Measurements from ENCODE around the gene CACNB2. TPM values are rescaled to one million over a fixed set of nuclear protein-coding genes. Genes with fewer than 3 reads are reported as not detected.

The CACNB2 gene
- total RNA-seq, 1 experiment from 2014 or later, result 0.07 TPM

DNA sequence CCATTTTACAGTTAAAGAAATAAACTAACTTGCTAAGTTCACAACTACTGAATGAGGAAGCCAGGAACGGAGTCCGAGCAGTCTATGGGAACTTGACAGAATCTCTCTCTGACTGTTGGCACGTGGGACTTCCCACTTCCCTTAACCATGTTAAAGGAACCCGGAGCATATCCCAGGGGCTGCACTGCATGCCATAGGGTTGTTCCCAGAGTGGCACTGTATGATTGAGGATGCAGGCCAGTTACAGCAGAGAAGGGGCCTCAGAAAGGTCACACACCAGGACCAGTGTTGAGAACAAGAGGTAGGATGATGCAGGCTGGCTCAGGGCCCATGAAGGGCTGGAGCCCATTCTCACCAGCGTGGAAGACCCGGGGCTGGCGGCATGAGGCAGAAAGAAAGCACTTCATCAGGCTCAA, 309.4 kb downstream of the CACNB2 start:
- no peaks in the 10 kb centered on the region for H3K4me1 ChIP-seq (ENCODE audit: insufficient read depth, low read length)
- no peak overlapping the region for H3K4me3 ChIP-seq (ENCODE audit: low read length)
- no peaks in the 10 kb centered on the region for H4K20me1 ChIP-seq (ENCODE audit: low read length)
- CTCF ChIA-PET, result no interaction called here
- H3K9me3 ChIP-seq (ENCODE audit: low read length), result no peaks in the 10 kb centered on the region
- H3K9me2 ChIP-seq (replicated peaks; ENCODE audit: low read length), result no peaks in the 10 kb centered on the region
- BruUV-seq (replicated peaks), result no TSS peak
- DNase-seq (no peak), ATAC-seq (no peak)
- peaks cover 22% of the 10 kb centered on the region for H3K27me3 ChIP-seq (ENCODE audit: low read length)
- H2AFZ ChIP-seq (ENCODE audit: low read length), result no peak overlapping the region
- no peak overlapping the region for H3K4me2 ChIP-seq (ENCODE audit: low read length)
- H3K9ac ChIP-seq (ENCODE audit: low read length), result no peak overlapping the region
- POLR2A ChIA-PET (ENCODE audit: unreplicated experiment), result no interaction called here
- H3K79me2 ChIP-seq (ENCODE audit: low read length), result no peaks in the 10 kb centered on the region
- intact Hi-C loops (cut with micrococcal nuclease), result no loop called here
- H3F3A ChIP-seq (ENCODE audit: low read length, unreplicated experiment), result no peaks in the 10 kb centered on the region
- no peaks in the 10 kb centered on the region for H3K36me3 ChIP-seq (ENCODE audit: low read depth, low read length)
- no peak overlapping the region for H3K27ac ChIP-seq (ENCODE audit: low read length)
- TF ChIP-seq EZH2phosphoT487 (IDR thresholded peaks at IDR 0.05; ENCODE audit: borderline replicate concordance, low read length), result no peak
- no peak for TF ChIP-seq EZH2 (IDR thresholded peaks at IDR 0.05; ENCODE audit: low read length, unreplicated experiment)
- no peak for TF ChIP-seq CTCF (conservative IDR thresholded peaks at IDR 0.05; ENCODE audit: low read depth, low read length)

- ChIA-PET POLR2A (ENCODE audit: unreplicated experiment) (no interaction called here), CTCF (no interaction called here)
- Histone ChIP-seq H3F3A (ENCODE audit: low read length, unreplicated experiment) (no peaks in the 10 kb centered on the region), H3K27ac (ENCODE audit: low read length) (no peak overlapping the region), H2AFZ (ENCODE audit: low read length) (no peak overlapping the region), H3K4me3 (ENCODE audit: low read length) (no peak overlapping the region), H4K20me1 (ENCODE audit: low read length) (no peaks in the 10 kb centered on the region), H3K9me3 (ENCODE audit: low read length) (no peaks in the 10 kb centered on the region), H3K4me1 (ENCODE audit: insufficient read depth, low read length) (no peaks in the 10 kb centered on the region), H3K36me3 (ENCODE audit: low read depth, low read length) (no peaks in the 10 kb centered on the region), H3K9me2 (replicated peaks; ENCODE audit: low read length) (no peaks in the 10 kb centered on the region), H3K9ac (ENCODE audit: low read length) (no peak overlapping the region), H3K27me3 (ENCODE audit: low read length) (peaks cover 22% of the 10 kb centered on the region), H3K79me2 (ENCODE audit: low read length) (no peaks in the 10 kb centered on the region), H3K4me2 (ENCODE audit: low read length) (no peak overlapping the region)
- TF ChIP-seq CTCF (conservative IDR thresholded peaks at IDR 0.05; ENCODE audit: low read depth, low read length), result no peak
- TF ChIP-seq EZH2phosphoT487 (IDR thresholded peaks at IDR 0.05; ENCODE audit: borderline replicate concordance, low read length), result no peak
- no peak for TF ChIP-seq EZH2 (IDR thresholded peaks at IDR 0.05; ENCODE audit: low read length, unreplicated experiment)
- ATAC-seq (no peak), DNase-seq (no peak)
- intact Hi-C loops (cut with micrococcal nuclease), result no loop called here
- BruUV-seq (replicated peaks), result no TSS peak
Observed at GRCh38 chr10:18450298-18450697, 310.1 kb downstream of the CACNB2 start.

DNA sequence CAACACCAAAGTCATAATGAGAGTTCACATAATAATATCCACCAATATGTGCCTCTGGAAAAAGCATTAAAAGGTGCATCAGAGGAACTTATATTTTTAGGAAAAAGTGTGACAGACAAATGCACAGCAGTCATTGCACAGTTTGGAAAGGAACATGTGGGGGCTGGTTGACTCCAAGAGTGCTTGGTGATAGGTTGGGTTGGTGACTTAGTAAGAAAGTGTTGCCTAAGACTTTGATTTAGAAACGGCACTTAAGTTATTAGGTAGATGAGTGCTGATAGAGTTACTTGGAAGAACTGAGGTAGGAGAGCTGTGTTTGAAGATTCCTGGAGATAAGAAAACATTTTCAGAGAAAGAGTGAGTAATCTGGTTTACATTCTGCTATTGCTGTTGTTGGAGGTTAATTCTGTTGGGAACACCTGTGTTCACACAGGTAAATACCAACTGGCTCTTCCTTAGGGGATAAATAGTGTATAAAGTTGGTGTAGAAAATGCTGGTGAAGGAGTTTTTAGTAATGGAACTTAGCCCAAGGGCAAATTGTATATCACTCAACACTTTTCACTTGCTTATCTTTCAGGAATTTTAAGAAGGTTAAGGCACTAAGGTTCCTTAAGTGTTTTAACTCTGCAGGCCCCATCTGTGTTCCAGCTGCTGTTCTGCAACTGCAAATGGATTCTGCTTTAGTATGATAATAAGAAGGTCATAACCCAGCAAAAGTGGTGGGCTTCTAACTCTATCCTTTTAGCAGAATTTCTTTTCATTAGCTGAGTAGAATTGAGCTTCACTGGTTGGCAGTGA, 315.1 kb downstream of the CACNB2 start:
- H3K4me3 ChIP-seq (ENCODE audit: low read length), result no peak overlapping the region
- H3F3A ChIP-seq (ENCODE audit: low read length, unreplicated experiment), result no peaks in the 10 kb centered on the region
- ChIA-PET CTCF (no interaction called here), POLR2A (ENCODE audit: unreplicated experiment) (no interaction called here)
- no peaks in the 10 kb centered on the region for H3K4me1 ChIP-seq (ENCODE audit: insufficient read depth, low read length)
- ATAC-seq (no peak), DNase-seq (no peak)
- no peak overlapping the region for H2AFZ ChIP-seq (ENCODE audit: low read length)
- no TSS peak for BruUV-seq (replicated peaks)
- no peaks in the 10 kb centered on the region for H3K9me3 ChIP-seq (ENCODE audit: low read length)
- TF ChIP-seq EZH2 (IDR thresholded peaks at IDR 0.05; ENCODE audit: low read length, unreplicated experiment) (no peak), CTCF (conservative IDR thresholded peaks at IDR 0.05; ENCODE audit: low read depth, low read length) (no peak), EZH2phosphoT487 (IDR thresholded peaks at IDR 0.05; ENCODE audit: borderline replicate concordance, low read length) (no peak)
- H4K20me1 ChIP-seq (ENCODE audit: low read length), result no peaks in the 10 kb centered on the region
- intact Hi-C loops (cut with micrococcal nuclease), result no loop called here
- no peak overlapping the region for H3K4me2 ChIP-seq (ENCODE audit: low read length)
- peaks cover 6% of the 10 kb centered on the region; the same call in 1 of the 2 replicates for H3K27me3 ChIP-seq (ENCODE audit: low read length)
- H3K36me3 ChIP-seq (ENCODE audit: low read depth, low read length), result no peaks in the 10 kb centered on the region
- H3K9ac ChIP-seq (ENCODE audit: low read length), result no peak overlapping the region
- no peak overlapping the region for H3K27ac ChIP-seq (ENCODE audit: low read length)
- no peaks in the 10 kb centered on the region for H3K9me2 ChIP-seq (replicated peaks; ENCODE audit: low read length)
- no peaks in the 10 kb centered on the region for H3K79me2 ChIP-seq (ENCODE audit: low read length)
